Endothelial cell of umbilical vein (primary cell): ENCODE results near the gene ZNF219. TPM values are rescaled to one million over a fixed set of nuclear protein-coding genes. Genes with fewer than 3 reads are reported as not detected.

ENCODE experiments used
- BruUV-seq: library from RNA; stranded (reverse); fragments of 400-500 nt; replicated peaks from 2 replicates; lab custom pipeline; 2021; lab: Mats Ljungman, UMichigan
- CTCF ChIA-PET: fragments of 300-600, 350-600 bp; sonication (Branson Sonifier 250); formaldehyde crosslinking; loops from one replicate; lab custom pipeline; 2021; ENCODE audit warnings: antibody characterized with exemption, inconsistent platforms; lab: Charles Lee
- POLR2A ChIA-PET: fragments of 300-600, 350-600 bp; sonication (Branson Sonifier 250); formaldehyde crosslinking; loops from one replicate; lab custom pipeline; 2021; ENCODE audit warnings: antibody characterized with exemption, inconsistent platforms; lab: Charles Lee
- DNase-seq: peaks from one replicate; pipeline ENCODE4 v3.0.0-alpha.2; 2011; ENCODE audit warnings: low read depth, low spot score
- FAIRE-seq: peaks from 2 replicates; lab custom pipeline; 2011; peaks lifted over from hg19 to GRCh38; lab: Jason Lieb, UNC
- H2AFZ ChIP-seq: 2 replicates; pipeline ENCODE4 v1.6.0; 2012; ENCODE audit warnings: low read depth, low read length, control low read depth, inconsistent platforms
- H3K27ac ChIP-seq: 2 replicates; pipeline ENCODE4 v1.5.1; 2011; ENCODE audit warnings: low read depth, mild to moderate bottlenecking, control low read depth, low read length, moderate library complexity; ENCODE audit not compliant: insufficient read depth
- H3K27me3 ChIP-seq, 2 experiments: 2 replicates each; pipeline versions ENCODE4 v1.6.0 to v1.6.1; 2011; ENCODE audit warnings: low read length in 2 of 2, mixed read lengths in 1 of 2; ENCODE audit not compliant: control insufficient read depth in 2 of 2, insufficient read depth in 2 of 2
- H3K36me3 ChIP-seq, 2 experiments: 2 replicates in 1 of 2; 3 replicates in 1 of 2; pipeline ENCODE4 v1.5.1; 2011; ENCODE audit warnings: low read length in 2 of 2, mild to moderate bottlenecking in 1 of 2, moderate library complexity in 1 of 2; ENCODE audit not compliant: control insufficient read depth in 2 of 2, insufficient read depth in 2 of 2; ENCODE audit errors: extremely low read depth in 1 of 2
- H3K4me1 ChIP-seq: 3 replicates; pipeline ENCODE4 v1.5.1; 2011; ENCODE audit warnings: mild to moderate bottlenecking, low read length; ENCODE audit not compliant: control insufficient read depth, insufficient read depth; ENCODE audit errors: extremely low read depth
- H3K4me2 ChIP-seq: 2 replicates; pipeline ENCODE4 v1.6.1; 2011; ENCODE audit warnings: low read length, control low read depth, mixed read lengths; ENCODE audit not compliant: insufficient read depth
- H3K4me3 ChIP-seq, 3 experiments: fragments of 200-600 bp in 1 of 3; sonication (generic), shearing (Covaris generic) in 1 of 3; replicated peaks in 1 of 3; 2 replicates each; pipeline ENCODE4 v1.5.1; 2011 to 2016; ENCODE audit warnings: control low read depth in 3 of 3, low read length in 3 of 3, mild to moderate bottlenecking in 2 of 3, inconsistent platforms in 1 of 3, low read depth in 1 of 3, moderate library complexity in 1 of 3; ENCODE audit not compliant: insufficient read depth in 1 of 3
- H3K79me2 ChIP-seq: 2 replicates; pipeline ENCODE4 v1.6.0; 2012; ENCODE audit warnings: low read length, inconsistent platforms; ENCODE audit not compliant: control insufficient read depth, insufficient read depth
- H3K9ac ChIP-seq: replicated peaks from 2 replicates; pipeline ENCODE3; 2011; ENCODE audit warnings: low read length, control low read depth; ENCODE audit not compliant: insufficient read depth; ENCODE audit errors: extremely low read depth
- H3K9me1 ChIP-seq: replicated peaks from 3 replicates; pipeline ENCODE4 v1.6.0; 2011; ENCODE audit warnings: mild to moderate bottlenecking, low read length; ENCODE audit not compliant: control insufficient read depth, insufficient read depth; ENCODE audit errors: extremely low read depth
- H3K9me3 ChIP-seq: replicated peaks from 2 replicates; pipeline ENCODE4 v1.5.1; 2012; ENCODE audit warnings: low read length, inconsistent platforms; ENCODE audit not compliant: control insufficient read depth, insufficient read depth
- H4K20me1 ChIP-seq: replicated peaks from 2 replicates; pipeline ENCODE3; 2011; ENCODE audit warnings: mild to moderate bottlenecking, low read length; ENCODE audit not compliant: control insufficient read depth, insufficient read depth; ENCODE audit errors: extremely low read depth
- CTCF ChIP-seq, 2 donors: IDR thresholded peaks; 1 replicate in 1 of 2; 2 replicates in 1 of 2; pipeline ENCODE4 v1.5.1; 2011; ENCODE audit warnings: low read length in 2 of 2, mild to moderate bottlenecking in 2 of 2, moderate library complexity in 2 of 2, control low read depth in 1 of 2, inconsistent platforms in 1 of 2, low read depth in 1 of 2; ENCODE audit not compliant: insufficient read depth in 1 of 2; ENCODE audit errors: extremely low read depth in 1 of 2
- EZH2 ChIP-seq: IDR thresholded peaks from 2 replicates; pipeline ENCODE4 v1.6.1; 2012; ENCODE audit warnings: borderline replicate concordance, low read depth, mild to moderate bottlenecking, moderate library complexity, low read length, inconsistent platforms; ENCODE audit not compliant: severe bottlenecking
- FOS ChIP-seq: IDR thresholded peaks from 2 replicates; pipeline ENCODE4 v1.6.1; 2011; ENCODE audit warnings: mild to moderate bottlenecking, low read length, moderate library complexity, borderline replicate concordance; ENCODE audit not compliant: insufficient read depth
- GATA2 ChIP-seq: IDR thresholded peaks from 2 replicates; pipeline ENCODE4 v1.7.0; 2011; ENCODE audit warnings: low read depth, mild to moderate bottlenecking, moderate library complexity, mixed read lengths, low read length; ENCODE audit not compliant: insufficient read length, insufficient read depth
- JUN ChIP-seq: IDR thresholded peaks from 2 replicates; pipeline ENCODE4 v1.6.1; 2011; ENCODE audit warnings: borderline replicate concordance, low read depth; ENCODE audit not compliant: insufficient read length, insufficient read depth
- MAX ChIP-seq: IDR thresholded peaks from 2 replicates; pipeline ENCODE4 v1.6.1; 2011; ENCODE audit not compliant: insufficient read depth, insufficient read length
- MYC ChIP-seq: IDR thresholded peaks from one replicate; pipeline ENCODE4 v1.6.1; 2011; ENCODE audit warnings: mild to moderate bottlenecking, low read depth, low read length
- POLR2A ChIP-seq: IDR thresholded peaks from 2 replicates; pipeline ENCODE4 v1.6.1; 2012; ENCODE audit warnings: low read depth, mild to moderate bottlenecking, control low read depth, low read length
- POLR2AphosphoS5 ChIP-seq: IDR thresholded peaks from 2 replicates; pipeline ENCODE4 v1.6.1; 2012; ENCODE audit warnings: low read depth, mild to moderate bottlenecking, control low read depth, low read length, moderate library complexity; ENCODE audit not compliant: insufficient read depth
- dilution Hi-C: fragments of 300-500 bp; cut with MboI; formaldehyde crosslinking; loops from one replicate; pipeline ENCODE4 v1.15.0; 2019; ENCODE audit warnings: low sequenced_read_pairs; ENCODE audit not compliant: extremely low pct_ligation_motif_present
- intact Hi-C: fragments of 100-400 bp; cut with micrococcal nuclease; formaldehyde crosslinking; loops from one replicate; pipeline ENCODE4 v1.10.0; 2022
- polyA plus RNA-seq, 4 experiments: library from polyadenylated mRNA; depleted of rRNA in 3 of 4; stranded (reverse) in 3 of 4; unstranded in 1 of 4; fragments of >200 nt; gene quantifications; 2 replicates each; pipeline versions ENCODE4 v1.2.1 to v1.2.3, GENCODE V29; 2011 to 2012; ENCODE audit warnings: missing spikeins in 1 of 4
- total RNA-seq: library from RNA; stranded (reverse); gene quantifications from 2 replicates; pipeline ENCODE4 v1.2.3, GENCODE V29; 2021

The ZNF219 gene
- total and polyA plus RNA-seq, 2 donors (not counting 3 experiments of a cell fraction or from before 2014, with no cell fraction given) = 13.2 to 15.2 TPM

GRCh38 chr14:21059842-21060613, 38.4 kb downstream of the ZNF219 start:
- POLR2A ChIA-PET = no interaction called here

GRCh38 chr14:21058903-21059302, 39.6 kb downstream of the ZNF219 start:
- dilution Hi-C loops = no loop called here
- H3K27me3 ChIP-seq = peaks cover 14 to 30% of the 10 kb centered on the region in 2 experiments

More at GRCh38 chr14:21059842-21060613, 38.4 kb downstream of the ZNF219 start:
- Histone ChIP-seq H3K4me3 (no peak overlapping the region), H3K9ac (no peak overlapping the region), H3K9me3 (no peaks in the 10 kb centered on the region), H3K9me1 (no peaks in the 10 kb centered on the region), H3K27ac (no peak overlapping the region), H3K4me1 (no peaks in the 10 kb centered on the region), H3K36me3 (no peaks in the 10 kb centered on the region), H3K79me2 (no peaks in the 10 kb centered on the region), H3K4me2 (no peak overlapping the region), H4K20me1 (no peaks in the 10 kb centered on the region), H2AFZ (no peak overlapping the region), H3K27me3 (peaks cover 12 to 27% of the 10 kb centered on the region in 2 experiments)
- DNase-seq (no peak), FAIRE-seq (no peak)
- intact Hi-C loops = no loop called here
- no peak for TF ChIP-seq EZH2
- dilution Hi-C loops = no loop called here
- CTCF ChIA-PET = interaction anchor here (1.3 to 1.8 kb wide), 3 partner anchors 44 to 45 kb away, joined by 3 to 8 read pairs (median 4); no protein-coding TSS in a partner anchor
- BruUV-seq = no TSS peak

More at GRCh38 chr14:21058903-21059302, 39.6 kb downstream of the ZNF219 start:
- POLR2A ChIA-PET = no interaction called here
- Histone ChIP-seq H3K4me3 (no peak overlapping the region), H3K27ac (no peak overlapping the region), H3K4me2 (no peak overlapping the region), H3K4me1 (no peaks in the 10 kb centered on the region), H4K20me1 (no peaks in the 10 kb centered on the region), H2AFZ (no peak overlapping the region), H3K9me1 (no peaks in the 10 kb centered on the region), H3K9ac (no peak overlapping the region), H3K9me3 (no peaks in the 10 kb centered on the region), H3K36me3 (no peaks in the 10 kb centered on the region), H3K79me2 (no peaks in the 10 kb centered on the region)
- TF ChIP-seq EZH2 (no peak), POLR2A (no peak), CTCF (IDR thresholded peaks at IDR 0.05; ENCODE audit: extremely low read depth in 1 of 2, insufficient read depth in 1 of 2, low read depth in 1 of 2, low read length in 2 of 2) (no peak), GATA2 (no peak), POLR2AphosphoS5 (no peak), MYC (no peak), FOS (no peak), MAX (no peak), JUN (no peak)
- FAIRE-seq (no peak), DNase-seq (no peak)
- intact Hi-C loops = no loop called here
- no TSS peak for BruUV-seq
- CTCF ChIA-PET = interaction anchor here (0.9 to 1.8 kb wide), 3 partner anchors 10 to 44 kb away, joined by 4 to 8 read pairs (median 5); no protein-coding TSS in a partner anchor
